Common myeloid progenitor, CD34-positive (primary cell): ENCODE measurements around the gene SAMD7.

ENCODE experiments used
- CTCF ChIA-PET: fragments of 350-600 bp; sonication (Branson Sonifier 250); formaldehyde crosslinking; loops from one replicate; lab custom pipeline; 2021; ENCODE audit warnings: antibody characterized with exemption; lab: Charles Lee
- POLR2A ChIA-PET: fragments of 350-600 bp; sonication (Branson Sonifier 250); formaldehyde crosslinking; loops from one replicate; lab custom pipeline; 2021; ENCODE audit warnings: antibody characterized with exemption; lab: Charles Lee
- DNase-seq, 3 donors: peaks; one replicate each; pipeline versions ENCODE4 v3.0.0 to v3.0.0-alpha.2; 2013
- H3K27ac ChIP-seq, 2 experiments: 1 replicate in 1 of 2; 2 replicates in 1 of 2; pipeline ENCODE4 v1.7.0; 2013; ENCODE audit warnings: inconsistent platforms in 2 of 2, low read length in 2 of 2, mild to moderate bottlenecking in 2 of 2, low read depth in 1 of 2, moderate library complexity in 1 of 2; ENCODE audit not compliant: severe bottlenecking in 2 of 2, insufficient read depth in 1 of 2, poor library complexity in 1 of 2
- H3K27me3 ChIP-seq, 5 experiments: replicated peaks in 2 of 5; 1 replicate in 3 of 5; 2 replicates in 2 of 5; pipeline versions ENCODE4 v1.6.1 to v1.7.0; 2013; ENCODE audit warnings: low read length in 4 of 5, mild to moderate bottlenecking in 2 of 5, moderate library complexity in 2 of 5, inconsistent platforms in 1 of 5; ENCODE audit not compliant: insufficient read depth in 5 of 5, control insufficient read depth in 4 of 5
- H3K36me3 ChIP-seq, 4 experiments: 1 replicate in 2 of 4; 2 replicates in 2 of 4; pipeline versions ENCODE4 v1.6.1 to v1.7.0; 2013; ENCODE audit warnings: low read length in 3 of 4, control low read depth in 1 of 4, mild to moderate bottlenecking in 1 of 4; ENCODE audit not compliant: control insufficient read depth in 4 of 4, insufficient read depth in 4 of 4
- H3K4me1 ChIP-seq, 4 experiments: 1 replicate in 3 of 4; 2 replicates in 1 of 4; pipeline versions ENCODE4 v1.6.1 to v1.7.1; 2013; ENCODE audit warnings: low read length in 3 of 4, mild to moderate bottlenecking in 3 of 4, control low read depth in 1 of 4, inconsistent platforms in 1 of 4, moderate library complexity in 1 of 4; ENCODE audit not compliant: control insufficient read depth in 4 of 4, insufficient read depth in 4 of 4; ENCODE audit errors: control extremely low read depth in 1 of 4
- H3K4me3 ChIP-seq, 7 experiments: 1 replicate in 4 of 7; 2 replicates in 3 of 7; pipeline versions ENCODE4 v1.5.1 to v1.7.0; 2013; ENCODE audit warnings: mild to moderate bottlenecking in 7 of 7, low read length in 6 of 7, moderate library complexity in 6 of 7, inconsistent platforms in 2 of 7, low read depth in 2 of 7, control low read depth in 1 of 7; ENCODE audit not compliant: insufficient read depth in 4 of 7, control insufficient read depth in 1 of 7; ENCODE audit errors: extremely low read depth in 1 of 7
- H3K9me3 ChIP-seq, 5 experiments: 1 replicate in 4 of 5; 2 replicates in 1 of 5; pipeline versions ENCODE4 v1.6.1 to v1.7.1; 2013; ENCODE audit warnings: low read length in 4 of 5, mild to moderate bottlenecking in 2 of 5, inconsistent platforms in 1 of 5, low read depth in 1 of 5, moderate library complexity in 1 of 5; ENCODE audit not compliant: control insufficient read depth in 4 of 5, insufficient read depth in 2 of 5; ENCODE audit errors: control extremely low read depth in 1 of 5
- WGBS: methylation state at CpG from one replicate; pipeline ENCODE4 v1.1.5; 2013; ENCODE audit not compliant: insufficient coverage; 5-methylcytosine and 5-hydroxymethylcytosine counted together

Gene SAMD7

DNA sequence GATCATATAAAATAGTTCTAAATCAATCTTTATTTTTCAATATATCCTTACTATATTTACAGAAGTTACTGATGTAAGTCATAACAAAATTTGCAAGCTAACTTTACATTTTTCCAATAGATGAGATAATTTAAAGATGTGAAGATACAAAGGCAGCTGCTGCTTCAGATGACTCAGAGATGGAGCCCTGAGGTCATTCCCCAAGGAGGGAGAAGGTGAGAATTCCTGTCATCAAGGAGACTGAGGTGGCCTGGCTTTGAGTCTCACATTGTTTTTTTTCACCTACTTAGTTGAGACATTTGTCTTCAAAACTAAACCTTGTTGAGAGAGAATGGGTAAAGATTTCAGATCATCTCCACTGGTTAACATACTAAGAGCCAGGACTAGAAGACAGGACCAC, 3.9 kb upstream of the SAMD7 start:
- Histone ChIP-seq H3K4me1 (no peaks in the 10 kb centered on the region), H3K27me3 (no peaks in the 10 kb centered on the region), H3K9me3 (peaks cover 0 to 7% (median 3%) of the 10 kb centered on the region in 5 experiments), H3K4me3 (no peak overlapping the region), H3K36me3 (no peaks in the 10 kb centered on the region), H3K27ac (no peak overlapping the region)
- ChIA-PET POLR2A (no interaction called here), CTCF (no interaction called here)
- no peak for DNase-seq

DNA sequence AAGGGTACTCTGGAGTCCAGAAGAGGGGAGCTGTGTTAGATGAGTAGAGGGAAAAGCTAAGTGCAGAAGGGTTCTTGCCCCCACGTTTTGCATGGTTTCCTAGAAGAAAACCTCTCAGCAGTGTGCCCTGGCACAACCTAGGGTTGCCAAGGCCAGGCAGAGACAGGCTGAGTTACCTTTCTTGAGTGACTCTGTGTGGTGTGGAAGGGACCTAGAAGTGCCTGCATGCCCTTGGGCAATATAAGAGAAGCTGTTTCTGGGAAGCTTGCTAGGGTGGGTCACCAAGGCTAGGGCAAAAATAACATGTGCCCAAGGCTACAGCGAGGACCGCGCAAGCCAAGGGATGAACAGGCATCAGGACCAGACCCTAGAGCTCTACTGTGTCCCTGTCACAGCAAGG, 3.4 kb upstream of the SAMD7 start:
- no peak for DNase-seq
- Histone ChIP-seq H3K27ac (no peak overlapping the region), H3K27me3 (no peaks in the 10 kb centered on the region), H3K36me3 (no peaks in the 10 kb centered on the region), H3K4me3 (no peak overlapping the region), H3K4me1 (no peaks in the 10 kb centered on the region), H3K9me3 (peaks cover 0 to 6% (median under 1%) of the 10 kb centered on the region in 5 experiments)
- ChIA-PET CTCF (no interaction called here), POLR2A (no interaction called here)
- 98% methylated on average over 3 of the region's 4 CpGs for WGBS

DNA sequence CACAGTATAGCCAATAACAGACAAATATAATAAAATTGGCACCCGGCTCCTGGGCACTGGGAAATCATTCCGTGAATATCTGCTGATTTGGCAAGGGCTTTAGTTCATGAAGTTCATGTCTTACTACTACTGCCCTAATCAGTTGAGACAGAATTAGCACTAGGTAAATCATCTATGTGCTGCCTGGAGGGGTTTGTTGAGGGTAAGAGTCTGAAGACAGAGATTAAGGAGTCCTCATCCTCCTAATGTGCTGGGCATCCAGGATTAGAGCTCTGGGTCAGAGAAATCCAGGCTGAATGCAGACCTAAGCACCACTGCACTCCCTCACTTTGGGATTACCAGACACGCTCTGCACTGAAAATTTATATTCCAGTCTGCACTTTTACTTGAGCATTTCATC, 2.0 kb downstream of the SAMD7 start:
- H3K9me3 ChIP-seq, result no peaks in the 10 kb centered on the region
- POLR2A ChIA-PET, result no interaction called here
- H3K27me3 ChIP-seq, result no peaks in the 10 kb centered on the region
- CTCF ChIA-PET, result interaction anchor here (0.6 to 1.0 kb wide), 2 partner anchors 51 to 114 kb away, joined by 3 to 5 read pairs; no protein-coding TSS in a partner anchor
- H3K36me3 ChIP-seq, result no peaks in the 10 kb centered on the region
- DNase-seq, result no peak
- H3K27ac ChIP-seq, result no peak overlapping the region
- no peak overlapping the region for H3K4me3 ChIP-seq
- H3K4me1 ChIP-seq, result no peaks in the 10 kb centered on the region
- 96% methylated on average over 3 of the region's 3 CpGs for WGBS

DNA sequence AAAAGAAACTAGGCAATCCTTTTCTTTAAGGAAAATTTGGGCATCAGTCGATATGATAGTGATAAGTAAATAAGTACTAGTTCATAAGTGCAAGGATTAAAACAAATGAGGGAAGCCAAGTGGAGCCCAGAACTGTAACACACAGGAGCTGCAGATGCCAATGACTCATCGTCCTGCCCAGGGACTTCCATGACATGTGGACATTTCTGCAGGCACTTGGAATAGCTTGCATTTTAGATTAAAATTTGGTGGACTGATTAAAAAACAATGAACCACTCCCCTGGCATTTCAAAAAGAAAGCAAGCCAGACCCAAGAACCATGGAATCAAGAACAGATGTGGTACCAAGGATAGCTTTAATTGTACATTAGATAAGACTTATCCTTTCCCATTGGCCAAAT, 2.9 kb downstream of the SAMD7 start:
- 100% methylated on average over 2 of the region's 2 CpGs for WGBS
- Histone ChIP-seq H3K27ac (no peak overlapping the region), H3K4me1 (no peaks in the 10 kb centered on the region), H3K27me3 (no peaks in the 10 kb centered on the region), H3K4me3 (no peak overlapping the region), H3K36me3 (no peaks in the 10 kb centered on the region), H3K9me3 (no peaks in the 10 kb centered on the region)
- CTCF ChIA-PET, result no interaction called here
- peak in 1 of 3 donors; percentile 10 for DNase-seq
- POLR2A ChIA-PET, result no interaction called here

DNA sequence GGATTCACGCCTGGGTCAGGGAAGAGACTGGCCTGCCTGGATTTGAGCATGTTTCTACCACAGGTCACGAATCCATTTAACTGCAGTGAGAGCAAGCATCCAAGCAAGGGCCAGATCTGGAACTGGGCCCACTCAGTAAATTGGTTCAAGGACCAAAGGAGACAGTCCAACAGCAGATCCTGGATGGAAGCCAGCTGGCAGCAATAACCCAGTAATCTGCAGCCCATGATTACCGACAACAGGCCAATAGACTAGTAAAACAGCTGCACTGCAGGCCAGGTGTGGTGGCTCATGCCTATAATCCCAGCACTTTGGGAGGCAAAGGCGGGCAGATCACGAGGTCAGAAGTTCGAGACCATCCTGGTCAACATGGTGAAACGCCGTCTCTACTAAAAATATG, 11.8 kb downstream of the SAMD7 start:
- POLR2A ChIA-PET, result no interaction called here
- Histone ChIP-seq H3K4me3 (no peak overlapping the region), H3K27ac (no peak overlapping the region), H3K36me3 (no peaks in the 10 kb centered on the region), H3K27me3 (no peaks in the 10 kb centered on the region), H3K4me1 (no peaks in the 10 kb centered on the region), H3K9me3 (no peaks in the 10 kb centered on the region)
- DNase-seq, result no peak
- 93% methylated on average over 7 of the region's 8 CpGs for WGBS
- CTCF ChIA-PET, result interaction anchor here (1.1 to 1.6 kb wide), 2 partner anchors 9 to 12 kb away, joined by 3 to 4 read pairs; partner anchors contain the start of gene SAMD7

DNA sequence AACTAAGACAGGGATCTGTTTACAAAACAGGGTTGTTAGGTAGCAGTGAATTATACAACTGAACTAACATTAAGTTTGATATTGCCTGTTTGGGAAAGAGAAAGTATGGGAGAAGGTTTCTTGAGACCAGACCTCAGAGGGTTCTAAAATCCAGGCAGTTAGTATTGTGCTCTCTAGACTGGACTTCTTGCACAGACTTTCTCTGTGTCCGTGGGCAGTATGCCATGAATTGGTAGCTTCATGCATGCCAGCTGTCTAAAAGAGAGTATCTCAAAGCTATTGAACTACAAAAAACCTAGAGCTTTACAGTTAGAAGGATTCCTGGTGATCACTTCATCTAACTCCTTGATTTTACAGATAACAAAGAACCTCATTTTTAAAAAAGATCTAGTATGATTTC, 12.5 kb downstream of the SAMD7 start:
- Histone ChIP-seq H3K9me3 (no peaks in the 10 kb centered on the region), H3K4me3 (no peak overlapping the region), H3K27ac (no peak overlapping the region), H3K4me1 (no peaks in the 10 kb centered on the region), H3K27me3 (no peaks in the 10 kb centered on the region), H3K36me3 (no peaks in the 10 kb centered on the region)
- no peak for DNase-seq
- 83% methylated on average over 1 of the region's 1 CpG for WGBS
- CTCF ChIA-PET, result interaction anchor here (1.1 to 1.6 kb wide), 2 partner anchors 9 to 13 kb away, joined by 3 to 4 read pairs; partner anchors contain the start of gene SAMD7
- POLR2A ChIA-PET, result no interaction called here

DNA sequence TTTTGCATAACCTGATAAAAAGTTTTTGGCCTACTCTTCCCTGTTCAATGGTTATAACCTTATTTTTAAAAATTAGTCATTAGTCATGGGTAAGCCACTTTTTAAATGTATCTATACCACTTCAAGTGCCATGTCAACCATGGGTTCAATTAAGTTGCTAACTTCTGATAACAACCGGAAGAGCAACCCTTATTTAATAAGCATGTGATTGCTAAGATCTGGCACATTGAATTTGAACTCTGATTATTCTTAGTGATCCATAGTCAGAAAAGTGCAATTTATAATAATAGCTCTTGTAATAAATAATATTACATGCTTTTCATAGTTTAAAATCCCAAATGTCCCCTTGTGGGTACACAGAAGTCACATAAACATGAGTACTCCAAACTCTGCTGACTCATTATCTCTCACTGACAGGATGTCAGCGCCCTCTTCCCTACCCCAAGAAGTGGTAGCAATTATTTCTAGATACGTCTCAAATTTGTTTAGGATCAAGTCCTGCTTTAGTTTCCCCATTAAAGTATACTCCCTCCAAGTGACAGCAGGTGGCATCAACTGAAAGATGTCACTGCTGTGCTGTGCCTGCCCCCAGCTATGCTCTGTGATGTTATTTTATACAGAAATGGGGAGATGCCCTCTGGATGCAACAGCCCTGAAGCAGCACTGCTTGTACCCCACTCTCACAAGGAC, 18.6 kb downstream of the SAMD7 start:
- Histone ChIP-seq H3K4me3 (no peak overlapping the region), H3K4me1 (peaks cover 0 to 7% (median 5%) of the 10 kb centered on the region in 4 experiments), H3K9me3 (no peaks in the 10 kb centered on the region), H3K36me3 (no peaks in the 10 kb centered on the region), H3K27ac (no peak overlapping the region), H3K27me3 (no peaks in the 10 kb centered on the region)
- ChIA-PET CTCF (interaction anchor here (1.0 to 4.0 kb wide), 4 partner anchors 12 to 37 kb away, joined by 3 to 21 read pairs (median 5); partner anchors contain the start of gene SEC62), POLR2A (no interaction called here)
- DNase-seq, result peak; percentile 55 to 78 (median 71)
- 17% methylated on average over 2 of the region's 3 CpGs for WGBS
